HFF-Myc (cell line): ENCODE measurements around the gene CAMKV.
A peak's percentile ranks its signal among the peaks of the same experiment; 100 is the strongest.

ENCODE experiments used
- DNase-seq: peaks from one replicate; pipeline ENCODE4 v3.0.0-alpha.2; 2011; ENCODE audit warnings: low read depth; ENCODE audit errors: extremely low read depth
- H3K4me3 ChIP-seq: replicated peaks from 2 replicates; pipeline ENCODE4 v1.5.1; 2011; ENCODE audit warnings: low read depth, mild to moderate bottlenecking, control low read depth, low read length
- TF ChIP-seq, protein P1 (sequence below): IDR thresholded peaks from 2 replicates; pipeline ENCODE4 v1.5.1; 2012; ENCODE audit warnings: mild to moderate bottlenecking, low read depth, low read length, control low read depth; ENCODE audit errors: missing control alignments

CAMKV gene

DNA sequence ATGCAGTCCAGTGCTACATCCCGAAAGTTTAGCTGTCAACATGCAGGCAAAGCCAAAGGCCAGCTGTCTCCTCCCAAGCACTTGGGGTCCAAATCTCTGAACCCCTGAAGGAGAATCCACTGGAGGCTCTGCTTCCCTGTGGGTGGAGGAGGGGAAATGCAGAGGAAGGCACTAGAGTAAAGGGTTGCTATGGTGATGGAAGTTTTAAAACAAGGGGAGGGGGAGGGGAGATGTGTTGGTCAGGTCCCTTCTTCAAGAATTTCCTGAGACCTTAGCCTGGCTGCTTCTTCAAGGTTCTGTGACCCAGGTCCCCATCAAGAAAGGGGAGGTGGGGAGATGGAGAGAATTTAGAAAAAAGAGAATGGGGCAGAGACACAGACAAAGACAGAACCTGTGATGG lies 2.3 kb downstream of the CAMKV start:
- TF ChIP-seq, protein P1, sequence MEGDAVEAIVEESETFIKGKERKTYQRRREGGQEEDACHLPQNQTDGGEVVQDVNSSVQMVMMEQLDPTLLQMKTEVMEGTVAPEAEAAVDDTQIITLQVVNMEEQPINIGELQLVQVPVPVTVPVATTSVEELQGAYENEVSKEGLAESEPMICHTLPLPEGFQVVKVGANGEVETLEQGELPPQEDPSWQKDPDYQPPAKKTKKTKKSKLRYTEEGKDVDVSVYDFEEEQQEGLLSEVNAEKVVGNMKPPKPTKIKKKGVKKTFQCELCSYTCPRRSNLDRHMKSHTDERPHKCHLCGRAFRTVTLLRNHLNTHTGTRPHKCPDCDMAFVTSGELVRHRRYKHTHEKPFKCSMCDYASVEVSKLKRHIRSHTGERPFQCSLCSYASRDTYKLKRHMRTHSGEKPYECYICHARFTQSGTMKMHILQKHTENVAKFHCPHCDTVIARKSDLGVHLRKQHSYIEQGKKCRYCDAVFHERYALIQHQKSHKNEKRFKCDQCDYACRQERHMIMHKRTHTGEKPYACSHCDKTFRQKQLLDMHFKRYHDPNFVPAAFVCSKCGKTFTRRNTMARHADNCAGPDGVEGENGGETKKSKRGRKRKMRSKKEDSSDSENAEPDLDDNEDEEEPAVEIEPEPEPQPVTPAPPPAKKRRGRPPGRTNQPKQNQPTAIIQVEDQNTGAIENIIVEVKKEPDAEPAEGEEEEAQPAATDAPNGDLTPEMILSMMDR, result no peak
- no peak for DNase-seq
- H3K4me3 ChIP-seq, result no peak overlapping the region

DNA sequence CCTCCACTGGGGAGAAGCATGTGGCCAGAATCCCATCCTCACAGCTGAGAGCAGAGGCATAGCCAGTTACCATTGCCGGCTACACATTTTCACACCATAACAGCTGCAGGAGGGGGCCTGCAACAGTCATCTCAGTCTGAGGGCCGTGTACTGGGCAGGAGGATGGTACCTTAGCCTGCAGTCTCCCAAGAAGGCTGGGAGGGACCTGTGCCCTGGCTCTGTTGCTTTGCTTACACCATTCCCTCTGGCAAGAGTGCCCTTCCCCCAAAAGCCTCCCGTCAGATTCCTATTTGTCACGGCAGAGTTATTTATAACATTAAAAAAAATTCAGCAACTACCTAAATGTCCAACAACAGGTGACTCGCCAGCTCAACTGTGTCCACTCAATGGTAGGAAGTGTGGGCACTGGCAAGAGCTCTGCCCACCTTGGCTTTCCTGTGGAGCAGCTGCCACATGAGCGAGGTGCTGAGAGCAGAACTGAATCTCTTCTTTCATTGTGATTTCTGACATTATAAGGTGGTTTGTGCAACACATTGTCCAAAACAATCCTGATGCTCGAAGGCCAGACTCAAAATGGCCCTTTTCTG lies 4.4 kb downstream of the CAMKV start:
- H3K4me3 ChIP-seq, result no peak overlapping the region
- DNase-seq, result no peak
- TF ChIP-seq, protein P1, result no peak

DNA sequence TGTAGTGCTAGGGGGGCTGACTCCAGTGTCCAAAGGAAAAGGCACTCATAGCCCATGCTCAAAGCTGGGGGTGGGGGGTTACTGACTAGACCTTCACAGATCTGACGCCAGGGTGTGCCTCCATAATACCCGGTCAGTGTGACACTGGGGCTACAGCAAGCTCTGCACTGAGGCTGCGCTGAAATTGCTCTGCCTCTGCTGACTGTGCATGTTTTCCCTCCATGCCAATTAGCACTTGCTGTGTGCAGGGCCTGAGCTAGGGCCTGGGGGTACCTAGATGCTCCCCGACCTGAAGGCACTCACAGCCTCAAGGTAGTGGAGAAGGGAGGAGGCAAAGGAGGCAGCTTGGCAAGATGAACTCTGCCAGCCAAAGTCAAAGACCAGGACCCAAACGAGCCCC lies 5.2 kb downstream of the CAMKV start:
- TF ChIP-seq, protein P1, result no peak
- H3K4me3 ChIP-seq, result no peak overlapping the region
- DNase-seq, result no peak

DNA sequence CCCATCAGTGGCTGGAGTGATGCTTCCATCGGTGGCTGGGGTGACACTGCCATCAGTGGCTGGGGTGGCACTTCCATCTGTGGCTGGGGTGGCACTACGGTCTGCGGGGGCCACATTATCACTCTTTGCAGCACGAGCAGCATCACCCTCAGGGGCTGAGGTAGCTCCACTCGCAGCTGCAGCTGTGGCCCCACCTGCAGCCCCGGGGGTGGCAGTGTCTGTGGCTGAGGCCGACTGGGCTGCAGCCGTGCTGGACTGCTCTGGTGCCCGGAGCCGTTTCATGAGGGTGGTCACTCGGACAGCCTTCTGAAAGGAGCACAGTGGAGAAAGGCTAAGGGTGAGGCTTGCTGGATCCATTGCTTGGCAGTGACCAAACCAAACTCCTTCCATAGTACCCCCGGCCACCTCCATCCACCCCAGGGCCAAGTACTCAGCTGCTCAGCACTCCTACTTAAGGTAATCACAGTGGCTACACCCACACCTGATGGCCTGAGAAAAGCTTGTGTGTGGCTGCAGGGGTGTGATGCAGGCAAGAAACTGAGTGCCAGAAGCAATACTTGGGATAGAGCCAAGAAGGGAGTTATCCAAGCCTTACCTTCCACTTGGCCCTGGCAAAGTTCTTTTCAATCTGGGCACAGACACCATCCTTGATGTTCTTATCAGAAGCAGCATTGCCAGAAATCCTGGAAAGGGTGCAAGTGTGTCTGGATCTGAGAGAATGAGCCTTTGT lies 10.0 kb downstream of the CAMKV start:
- TF ChIP-seq, protein P1, result no peak
- no peak overlapping the region for H3K4me3 ChIP-seq

DNA sequence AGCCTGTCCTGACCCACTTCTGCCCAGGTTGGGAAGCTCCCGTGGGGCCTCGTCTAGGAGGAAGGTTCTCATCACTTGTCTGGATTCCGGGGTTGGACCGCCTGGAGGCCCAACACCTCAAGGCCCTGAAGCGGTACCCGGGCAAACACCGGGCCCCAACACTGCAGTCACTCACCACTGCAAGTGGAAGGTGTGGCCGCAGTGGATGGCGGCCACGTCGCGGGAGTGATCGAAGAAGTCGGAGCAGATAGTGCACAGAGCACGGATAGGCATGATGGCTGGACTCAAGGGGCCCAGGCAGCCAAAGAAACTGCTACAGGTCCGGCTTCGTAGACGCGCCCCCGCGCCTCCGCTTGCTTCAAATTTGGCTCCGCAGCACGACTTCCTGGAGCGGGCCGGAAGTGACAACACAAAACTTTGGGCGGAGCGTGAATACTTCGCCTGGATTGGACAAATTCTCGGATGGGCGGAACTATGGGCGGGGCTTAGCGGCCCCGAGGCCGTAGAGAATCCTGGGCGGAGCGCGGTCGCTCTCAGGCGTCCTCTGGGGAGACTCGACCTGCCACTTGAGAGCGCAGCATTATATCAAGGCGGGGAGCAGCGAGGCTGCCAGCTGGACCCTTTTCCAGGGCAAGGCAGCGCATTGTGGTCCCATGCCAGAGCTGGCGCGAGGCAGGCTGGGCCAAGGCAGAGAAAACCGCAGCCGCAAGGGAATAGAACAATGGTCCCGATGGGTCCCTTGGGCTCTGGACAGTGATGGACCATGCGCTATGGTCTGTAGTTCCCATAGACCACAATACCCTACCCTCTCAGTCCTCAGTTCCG lies 13.3 kb downstream of the CAMKV start, which contains the start of gene TRAIP:
Gene TRAIP (minus strand): TSS at position 384 of the 825 bp plus-strand sequence. CDS start 111 bp downstream, at position 273.
- DNase-seq, result peak; percentile 85
- H3K4me3 ChIP-seq, result peak within 1 kb of the TSS; percentile 94
- TF ChIP-seq, protein P1, result no peak

More for the DNA sequence above, 10.0 kb downstream of the CAMKV start:
- no peak for DNase-seq

DNA sequence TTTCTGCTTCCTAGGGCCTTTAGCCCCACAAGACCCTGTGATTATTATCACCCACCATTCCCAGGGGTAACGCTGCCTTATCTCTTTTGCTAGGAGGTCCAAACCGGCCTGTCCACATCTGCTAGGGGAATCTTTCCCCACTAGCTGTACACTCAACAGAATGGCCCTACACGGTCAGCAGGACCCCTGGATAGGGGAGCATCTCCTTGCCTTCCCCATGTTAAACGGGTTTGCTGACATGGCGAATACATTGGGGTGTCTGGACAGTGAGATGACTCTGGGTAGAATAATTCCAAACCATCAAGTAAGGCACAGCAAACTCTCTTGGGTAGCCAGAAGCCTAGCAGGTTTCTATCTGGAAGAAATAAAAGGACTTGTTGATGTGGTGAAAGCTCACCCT lies 14.0 kb downstream of the CAMKV start:
- TF ChIP-seq, protein P1, result no peak
- DNase-seq, result no peak

More for the DNA sequence above, 14.0 kb downstream of the CAMKV start:
- peak overlapping the region; percentile 94 for H3K4me3 ChIP-seq
